ENCODE results near the gene ACYP1. TPM values are rescaled to one million over a fixed set of nuclear protein-coding genes. Genes with fewer than 3 reads are reported as not detected.

Gene ACYP1
- total RNA-seq, 3 donors from 2014 or later (not counting 1 experiment from before 2014, with no cell fraction given) = 13.3 to 17.4 (median 14.9) TPM

GRCh38 chr14:75040959-75041358, 22.9 kb downstream of the ACYP1 start:
- DNase-seq = no peak
- no peaks in the 10 kb centered on the region for H3K27me3 Mint-ChIP-seq (ENCODE audit: low read depth in 2 of 2)
- ATAC-seq = no peak
- Histone ChIP-seq H3K27ac (ENCODE audit: low read length) (no peak overlapping the region), H3K9me3 (ENCODE audit: control insufficient read depth, insufficient read depth, low read length) (no peaks in the 10 kb centered on the region), H3K27me3 (ENCODE audit: control insufficient read depth, insufficient read depth, low read length) (no peaks in the 10 kb centered on the region), H3K4me3 (ENCODE audit: low read length) (no peak overlapping the region), H3K36me3 (ENCODE audit: control insufficient read depth, insufficient read depth, low read length) (peaks cover 12% of the 10 kb centered on the region), H3K4me1 (ENCODE audit: control insufficient read depth, insufficient read depth, low read length) (no peaks in the 10 kb centered on the region)
- WGBS (ENCODE audit: insufficient coverage) = 100% methylated on average over 2 of the region's 2 CpGs
- no peaks in the 10 kb centered on the region for H3K9me3 Mint-ChIP-seq
- no peak overlapping the region for H3K27ac Mint-ChIP-seq
- peaks cover 0 to 17% of the 10 kb centered on the region in 2 donors for H3K4me1 Mint-ChIP-seq
- no peaks in the 10 kb centered on the region for H3K36me3 Mint-ChIP-seq
- intact Hi-C loops (cut with micrococcal nuclease) = no loop called here
- H3K4me3 Mint-ChIP-seq = no peak overlapping the region
- TF ChIP-seq CTCF (IDR thresholded peaks at IDR 0.05) = no peak

GRCh38 chr14:75040507-75040906, 23.3 kb downstream of the ACYP1 start:
- peaks cover 12% of the 10 kb centered on the region for H3K36me3 ChIP-seq (ENCODE audit: control insufficient read depth, insufficient read depth, low read length)
- no CpG with 5 or more reads among the region's 1 CpG for WGBS (ENCODE audit: insufficient coverage)

GRCh38 chr14:75032939-75033338, 30.9 kb downstream of the ACYP1 start:
- H3K36me3 Mint-ChIP-seq = peaks cover 12% of the 10 kb centered on the region
- Histone ChIP-seq H3K27me3 (ENCODE audit: control insufficient read depth, insufficient read depth, low read length) (no peaks in the 10 kb centered on the region), H3K4me1 (ENCODE audit: control insufficient read depth, insufficient read depth, low read length) (no peaks in the 10 kb centered on the region), H3K27ac (ENCODE audit: low read length) (no peak overlapping the region), H3K9me3 (ENCODE audit: control insufficient read depth, insufficient read depth, low read length) (no peaks in the 10 kb centered on the region), H3K4me3 (ENCODE audit: low read length) (no peak overlapping the region), H3K36me3 (ENCODE audit: control insufficient read depth, insufficient read depth, low read length) (peaks cover 27% of the 10 kb centered on the region)
- intact Hi-C loops (cut with micrococcal nuclease) = no loop called here
- no peak overlapping the region for H3K27ac Mint-ChIP-seq
- 98% methylated on average over 2 of the region's 2 CpGs for WGBS (ENCODE audit: insufficient coverage)
- DNase-seq (no peak), ATAC-seq (no peak)
- H3K27me3 Mint-ChIP-seq (ENCODE audit: low read depth in 2 of 2) = no peaks in the 10 kb centered on the region
- H3K4me1 Mint-ChIP-seq = no peaks in the 10 kb centered on the region
- no peaks in the 10 kb centered on the region for H3K9me3 Mint-ChIP-seq
- TF ChIP-seq CTCF (IDR thresholded peaks at IDR 0.05) = no peak
- H3K4me3 Mint-ChIP-seq = no peak overlapping the region

More at GRCh38 chr14:75040507-75040906, 23.3 kb downstream of the ACYP1 start:
- Mint-ChIP-seq H3K4me3 (no peak overlapping the region), H3K27me3 (ENCODE audit: low read depth in 2 of 2) (no peaks in the 10 kb centered on the region), H3K9me3 (no peaks in the 10 kb centered on the region), H3K4me1 (peaks cover 0 to 12% of the 10 kb centered on the region in 2 donors), H3K27ac (no peak overlapping the region), H3K36me3 (no peaks in the 10 kb centered on the region)
- no peak for DNase-seq
- Histone ChIP-seq H3K4me1 (ENCODE audit: control insufficient read depth, insufficient read depth, low read length) (no peaks in the 10 kb centered on the region), H3K27ac (ENCODE audit: low read length) (no peak overlapping the region), H3K9me3 (ENCODE audit: control insufficient read depth, insufficient read depth, low read length) (no peaks in the 10 kb centered on the region), H3K4me3 (ENCODE audit: low read length) (no peak overlapping the region), H3K27me3 (ENCODE audit: control insufficient read depth, insufficient read depth, low read length) (no peaks in the 10 kb centered on the region)
- intact Hi-C loops (cut with micrococcal nuclease) = no loop called here
- TF ChIP-seq CTCF (IDR thresholded peaks at IDR 0.05) = no peak
- no peak for ATAC-seq

- Mint-ChIP-seq H3K27ac (no peak overlapping the region), H3K27me3 (ENCODE audit: low read depth in 2 of 2) (no peaks in the 10 kb centered on the region), H3K36me3 (peaks cover 12% of the 10 kb centered on the region), H3K9me3 (no peaks in the 10 kb centered on the region), H3K4me3 (no peak overlapping the region), H3K4me1 (no peaks in the 10 kb centered on the region)
- Histone ChIP-seq H3K27me3 (ENCODE audit: control insufficient read depth, insufficient read depth, low read length) (no peaks in the 10 kb centered on the region), H3K4me1 (ENCODE audit: control insufficient read depth, insufficient read depth, low read length) (no peaks in the 10 kb centered on the region), H3K36me3 (ENCODE audit: control insufficient read depth, insufficient read depth, low read length) (peaks cover 26% of the 10 kb centered on the region), H3K9me3 (ENCODE audit: control insufficient read depth, insufficient read depth, low read length) (no peaks in the 10 kb centered on the region), H3K27ac (ENCODE audit: low read length) (no peak overlapping the region), H3K4me3 (ENCODE audit: low read length) (no peak overlapping the region)
- DNase-seq (no peak), ATAC-seq (no peak)
- TF ChIP-seq CTCF (IDR thresholded peaks at IDR 0.05) = no peak
- intact Hi-C loops (cut with micrococcal nuclease) = no loop called here
- 0% methylated on average over 1 of the region's 1 CpG for WGBS (ENCODE audit: insufficient coverage)
These were observed 33.7 kb downstream of the ACYP1 start for GRCh38 chr14:75030147-75030546.

Data from natural killer cell (primary cell).